Natural killer cell (primary cell): ENCODE data around the gene PTPRJ. TPM values are rescaled to one million over a fixed set of nuclear protein-coding genes. Genes with fewer than 3 reads are reported as not detected.

Source experiments
- ATAC-seq, 3 donors: fragments of 150-1000 bp in 2 of 3; fragments of 200-7000 bp in 1 of 3; cut with Tn5 transposase; 1 replicate in 1 of 3; 2 replicates in 2 of 3; pipeline ENCODE4 v1.10.0; 2021; ENCODE audit warnings: mild to moderate bottlenecking in 2 of 3, moderate library complexity in 2 of 3
- DNase-seq, 2 donors: peaks; one replicate each; pipeline versions ENCODE4 v3.0.0 to v3.0.0-alpha.2; 2013 to 2021; ENCODE audit warnings: mixed read lengths in 1 of 2
- H3K27ac ChIP-seq: one replicate; pipeline ENCODE4 v1.5.1; 2013; ENCODE audit warnings: mild to moderate bottlenecking, low read length
- H3K27me3 ChIP-seq: one replicate; pipeline ENCODE4 v1.6.1; 2013; ENCODE audit warnings: low read length; ENCODE audit not compliant: control insufficient read depth, insufficient read depth
- H3K36me3 ChIP-seq: one replicate; pipeline ENCODE4 v1.6.1; 2013; ENCODE audit warnings: low read length; ENCODE audit not compliant: control insufficient read depth, insufficient read depth
- H3K4me1 ChIP-seq: one replicate; pipeline ENCODE4 v1.6.1; 2013; ENCODE audit warnings: low read length; ENCODE audit not compliant: control insufficient read depth, insufficient read depth
- H3K4me3 ChIP-seq: one replicate; pipeline ENCODE4 v1.5.1; 2013; ENCODE audit warnings: low read length
- H3K9me3 ChIP-seq: one replicate; pipeline ENCODE4 v1.6.1; 2013; ENCODE audit warnings: low read length; ENCODE audit not compliant: control insufficient read depth, insufficient read depth
- H3K27ac Mint-ChIP-seq, 2 donors: one replicate each; pipeline ENCODE4 v1.8.0; 2022; ENCODE audit warnings: mild to moderate bottlenecking in 2 of 2, mixed read lengths in 2 of 2, moderate library complexity in 1 of 2
- H3K27me3 Mint-ChIP-seq, 2 donors: one replicate each; pipeline ENCODE4 v1.8.0; 2022; ENCODE audit warnings: low read depth in 2 of 2, mixed read lengths in 2 of 2
- H3K36me3 Mint-ChIP-seq: one replicate; pipeline ENCODE4 v1.8.0; 2022; ENCODE audit warnings: mixed read lengths
- H3K4me1 Mint-ChIP-seq, 2 donors: one replicate each; pipeline ENCODE4 v1.8.0; 2022; ENCODE audit warnings: mixed read lengths in 2 of 2
- H3K4me3 Mint-ChIP-seq: one replicate; pipeline ENCODE4 v1.8.0; 2022; ENCODE audit warnings: mild to moderate bottlenecking, moderate library complexity, mixed read lengths
- H3K9me3 Mint-ChIP-seq, 2 donors: one replicate each; pipeline ENCODE4 v1.8.0; 2022; ENCODE audit warnings: mixed read lengths in 2 of 2
- CTCF ChIP-seq: fragments of 200-600 bp; IDR thresholded peaks from one replicate; pipeline ENCODE4 v1.8.0; 2022; ENCODE audit warnings: antibody characterized with exemption
- WGBS: methylation state at CpG from one replicate; pipeline ENCODE4 v1.1.7; 2013; ENCODE audit warnings: missing lambda C conversion rate; ENCODE audit not compliant: insufficient coverage; 5-methylcytosine and 5-hydroxymethylcytosine counted together
- intact Hi-C: fragments of 100-400 bp; cut with micrococcal nuclease; formaldehyde crosslinking; loops from one replicate; pipeline ENCODE4 v1.14.2; 2022
- total RNA-seq, 4 donors: library from RNA; stranded (reverse); fragments of 120-200 nt in 1 of 4; gene quantifications; one replicate each; pipeline versions ENCODE4 v1.2.3 to v1.2.4, GENCODE V29; 2013 to 2022

Gene PTPRJ
- total RNA-seq, 3 donors from 2014 or later (not counting 1 experiment from before 2014, with no cell fraction given): 110 to 127 (median 111) TPM

DNA sequence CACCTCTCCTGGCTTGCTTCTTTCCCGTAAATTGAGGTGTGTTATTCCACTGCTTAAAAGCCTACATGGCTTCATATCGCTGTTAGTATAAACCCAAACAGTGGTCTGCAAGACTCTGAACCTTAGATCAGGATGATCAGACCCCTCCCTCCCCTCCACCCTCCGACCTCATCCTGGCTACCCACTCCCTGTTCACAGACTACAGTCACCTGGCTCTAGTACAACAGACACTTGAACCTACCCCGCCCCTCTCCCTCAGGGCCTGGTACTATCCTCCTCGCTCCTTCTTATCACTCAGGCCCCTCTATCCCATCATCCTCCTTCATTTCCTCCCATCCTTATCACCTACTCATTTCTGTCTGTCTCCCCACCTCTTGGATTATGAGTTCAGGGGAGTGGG is 20.1 kb downstream of the PTPRJ start:
- H3K4me3 Mint-ChIP-seq: peak overlapping the region; percentile 58

DNA sequence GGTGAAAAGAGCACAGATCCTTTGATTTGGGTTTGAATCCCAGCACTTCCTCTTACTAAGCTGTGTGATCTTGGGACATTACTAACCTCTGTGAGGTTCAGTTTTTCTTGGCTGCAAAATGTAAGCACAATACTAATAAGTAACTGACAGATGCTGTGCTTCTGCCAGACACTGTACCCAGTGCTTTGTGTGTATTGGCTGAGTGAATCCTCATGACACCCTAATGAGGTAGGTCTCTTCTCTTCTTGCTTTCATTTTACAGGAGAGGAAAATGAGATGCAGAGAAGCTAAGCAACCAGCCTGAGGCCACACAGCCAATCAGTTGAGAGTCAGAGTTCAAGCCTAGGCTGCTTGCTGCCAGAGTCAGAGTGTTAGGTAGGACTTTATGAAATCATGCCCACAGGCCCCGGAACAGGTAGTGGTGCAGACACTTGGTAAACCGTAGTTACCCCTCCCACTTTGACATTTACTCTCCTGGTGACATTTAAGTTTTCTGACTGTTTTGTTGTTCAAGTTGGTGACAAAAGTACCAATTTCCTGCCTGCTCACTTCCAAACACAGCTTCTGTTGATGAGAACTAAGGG is 21.2 kb downstream of the PTPRJ start:
- no CpG with 5 or more reads among the region's 2 CpGs for WGBS

More for the DNA sequence above, 20.1 kb downstream of the PTPRJ start:
- ATAC-seq: no peak
- no peaks in the 10 kb centered on the region for H3K36me3 ChIP-seq
- intact Hi-C loops: loop anchor here (2.0 to 5.0 kb wide), 2 partner anchors 16 to 233 kb away; partner anchors contain the start of gene FNBP4
- TF ChIP-seq CTCF: no peak
- H3K27ac ChIP-seq: peak overlapping the region; percentile 90
- H3K4me3 ChIP-seq: no peak overlapping the region
- H3K4me1 ChIP-seq: peaks cover 80% of the 10 kb centered on the region
- Mint-ChIP-seq H3K27ac (peak overlapping the region; percentile 95 to 97), H3K4me1 (peaks cover 64 to 75% of the 10 kb centered on the region in 2 donors), H3K36me3 (no peaks in the 10 kb centered on the region), H3K9me3 (no peaks in the 10 kb centered on the region), H3K27me3 (no peaks in the 10 kb centered on the region)
- 87% methylated on average over 5 of the region's 5 CpGs for WGBS
- no peaks in the 10 kb centered on the region for H3K9me3 ChIP-seq
- no peak for DNase-seq
- H3K27me3 ChIP-seq: no peaks in the 10 kb centered on the region

DNA sequence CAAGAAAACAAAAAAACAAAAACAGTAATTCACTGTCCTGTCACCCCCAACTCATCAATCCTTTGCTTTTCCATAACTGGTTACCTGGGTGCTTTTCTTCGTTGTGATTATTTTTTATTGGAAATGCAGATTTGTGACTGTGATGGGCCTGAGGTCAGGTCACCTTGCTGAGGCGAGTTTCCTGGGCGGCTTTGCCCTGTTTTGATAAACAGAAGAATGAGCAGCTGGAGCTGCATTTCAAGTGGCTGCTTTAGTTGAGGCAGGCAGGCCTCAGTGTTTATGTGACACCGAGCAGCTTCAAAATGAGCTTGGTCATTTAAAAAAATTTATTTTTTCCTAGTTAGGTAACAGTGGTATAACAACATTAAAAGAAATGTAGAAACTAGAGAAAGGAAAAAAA is 22.2 kb downstream of the PTPRJ start:
- 31% methylated on average over 4 of the region's 4 CpGs for WGBS
- no peaks in the 10 kb centered on the region for H3K27me3 Mint-ChIP-seq
- ATAC-seq: no peak
- no peaks in the 10 kb centered on the region for H3K27me3 ChIP-seq
- H3K9me3 ChIP-seq: no peaks in the 10 kb centered on the region
- peaks cover 87% of the 10 kb centered on the region for H3K4me1 ChIP-seq
- H3K4me3 Mint-ChIP-seq: peak overlapping the region; percentile 73
- H3K9me3 Mint-ChIP-seq: no peaks in the 10 kb centered on the region
- H3K27ac Mint-ChIP-seq: peak overlapping the region; percentile 95 to 97
- TF ChIP-seq CTCF: no peak
- intact Hi-C loops: loop anchor here (5.0 kb wide), 1 partner anchor 235 kb away; the partner anchor contains the start of gene FNBP4
- no peak overlapping the region for H3K4me3 ChIP-seq
- no peaks in the 10 kb centered on the region for H3K36me3 Mint-ChIP-seq
- peak in 1 of 2 donors; percentile 53 for DNase-seq
- no peaks in the 10 kb centered on the region for H3K36me3 ChIP-seq
- H3K27ac ChIP-seq: peak overlapping the region; percentile 90
- peaks cover 77 to 78% of the 10 kb centered on the region in 2 donors for H3K4me1 Mint-ChIP-seq

More for the DNA sequence above, 21.2 kb downstream of the PTPRJ start:
- Histone ChIP-seq H3K4me3 (no peak overlapping the region), H3K36me3 (no peaks in the 10 kb centered on the region), H3K9me3 (no peaks in the 10 kb centered on the region), H3K27me3 (no peaks in the 10 kb centered on the region), H3K4me1 (peaks cover 87% of the 10 kb centered on the region), H3K27ac (peak overlapping the region; percentile 90)
- ATAC-seq: peak; percentile 85 to 96 (median 93)
- no peak for TF ChIP-seq CTCF
- H3K27me3 Mint-ChIP-seq: no peaks in the 10 kb centered on the region
- H3K27ac Mint-ChIP-seq: peak overlapping the region; percentile 95 to 97
- no peaks in the 10 kb centered on the region for H3K36me3 Mint-ChIP-seq
- H3K9me3 Mint-ChIP-seq: no peaks in the 10 kb centered on the region
- H3K4me1 Mint-ChIP-seq: peaks cover 73 to 81% of the 10 kb centered on the region in 2 donors
- peak overlapping the region; percentile 88 for H3K4me3 Mint-ChIP-seq
- DNase-seq: peak; percentile 76 to 96
- intact Hi-C loops: loop anchor here (1.0 to 5.0 kb wide), 4 partner anchors 11 to 234 kb away; partner anchors contain the start of gene FNBP4
